HG02981 (cell line): Measurements from ENCODE around the gene ZNF74.
"Not testable (repeated sequence)": the region's sequence is repeated elsewhere in the genome, so short reads cannot be mapped to it uniquely, and the experiment has no call there.

Experiments used
- ATAC-seq: cut with Tn5 transposase; IDR thresholded peaks from one replicate; pipeline ENCODE4 v1.9.1; 2021; ENCODE audit warnings: mild to moderate bottlenecking, moderate library complexity; ENCODE audit not compliant: unreplicated experiment

The ZNF74 gene

DNA sequence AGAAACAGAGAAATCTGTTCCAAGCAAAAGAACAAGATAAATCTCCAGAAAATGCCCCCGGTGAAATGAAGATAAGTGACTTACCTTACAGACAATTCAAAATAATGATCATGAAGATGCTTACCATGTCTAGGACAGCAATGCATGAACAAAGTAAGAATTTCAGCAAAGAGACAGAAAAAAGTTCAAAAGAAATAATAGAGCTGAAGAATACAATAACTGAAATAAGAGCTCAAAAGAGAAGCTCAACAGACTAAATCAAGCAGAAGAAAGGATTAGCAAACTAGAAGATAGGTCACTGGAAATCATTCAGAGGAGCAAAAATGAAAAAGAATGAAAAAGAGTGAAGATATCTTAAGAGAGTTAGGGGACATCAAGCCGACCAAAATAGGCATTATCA, 19.8 kb upstream of the ZNF74 start:
- not testable (repeated sequence) for ATAC-seq

GRCh38 chr22:20376281-20376680, 17.7 kb upstream of the ZNF74 start:
- ATAC-seq, result not testable (repeated sequence)

GRCh38 chr22:20376983-20377382, 17.0 kb upstream of the ZNF74 start:
- not testable (repeated sequence) for ATAC-seq

- no peak for ATAC-seq
Measured at GRCh38 chr22:20378110-20378509, 15.8 kb upstream of the ZNF74 start.

- not testable (repeated sequence) for ATAC-seq
Measured at GRCh38 chr22:20378684-20379083, 15.3 kb upstream of the ZNF74 start.

GRCh38 chr22:20380486-20380885, 13.5 kb upstream of the ZNF74 start:
- ATAC-seq, result no peak

GRCh38 chr22:20383538-20383937, 10.4 kb upstream of the ZNF74 start:
- no peak for ATAC-seq

DNA sequence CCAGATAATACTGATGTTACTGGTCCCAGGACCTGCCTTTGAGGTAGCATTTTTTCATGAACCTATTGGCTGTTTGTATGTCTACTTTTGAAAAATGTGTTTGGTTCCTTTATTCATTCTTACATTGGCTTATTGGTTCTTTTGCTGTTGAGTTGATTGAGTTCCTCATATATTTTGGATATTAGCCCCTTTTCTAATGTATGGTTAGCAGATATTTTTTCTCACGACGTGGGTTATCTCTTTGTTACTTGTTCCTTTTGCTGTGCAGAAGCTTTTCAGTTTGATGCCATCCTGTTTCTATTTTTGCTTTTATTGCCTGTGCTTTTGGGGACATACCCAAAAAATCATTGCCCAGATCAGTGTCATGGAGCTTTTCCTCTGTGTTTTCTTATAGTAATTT, 9.8 kb upstream of the ZNF74 start:
- no peak for ATAC-seq

DNA sequence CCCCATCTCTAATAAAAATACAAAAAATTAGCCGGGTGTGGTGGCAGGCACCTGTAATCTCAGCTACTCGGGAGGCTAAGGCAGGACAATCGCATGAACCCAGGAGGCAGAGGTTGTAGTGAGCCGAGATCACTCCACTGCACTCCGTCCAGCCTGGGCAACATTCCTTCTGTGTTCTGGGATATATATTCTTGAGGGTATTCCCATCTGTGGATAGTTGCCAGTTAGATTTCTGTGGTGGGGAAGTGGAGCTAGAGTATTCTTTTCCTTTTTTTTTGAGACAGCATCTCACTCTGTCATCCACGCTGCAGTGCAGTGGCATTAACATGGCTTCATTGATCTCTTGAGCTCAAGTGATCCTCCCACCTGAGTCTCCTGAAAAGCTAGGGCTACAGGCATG, 9.1 kb upstream of the ZNF74 start:
- no peak for ATAC-seq

DNA sequence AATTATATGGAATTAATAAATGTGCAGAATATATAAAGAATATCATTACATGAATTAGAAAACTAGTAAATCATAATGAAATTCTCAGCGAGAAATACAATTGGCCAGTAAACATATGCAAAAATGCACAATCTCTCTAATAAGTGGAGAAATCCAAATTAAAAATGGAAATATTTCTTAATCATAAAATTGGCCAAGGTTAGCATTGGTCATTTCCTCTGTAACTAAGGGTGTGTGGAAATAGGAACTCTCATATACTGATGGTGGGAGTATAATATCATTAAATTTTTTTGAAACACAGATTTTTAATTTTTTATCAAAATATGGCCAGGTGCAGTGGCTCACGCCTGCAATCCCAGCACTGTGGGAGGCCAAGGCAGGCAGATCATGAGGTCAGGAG, 7.6 kb upstream of the ZNF74 start:
- no peak for ATAC-seq

DNA sequence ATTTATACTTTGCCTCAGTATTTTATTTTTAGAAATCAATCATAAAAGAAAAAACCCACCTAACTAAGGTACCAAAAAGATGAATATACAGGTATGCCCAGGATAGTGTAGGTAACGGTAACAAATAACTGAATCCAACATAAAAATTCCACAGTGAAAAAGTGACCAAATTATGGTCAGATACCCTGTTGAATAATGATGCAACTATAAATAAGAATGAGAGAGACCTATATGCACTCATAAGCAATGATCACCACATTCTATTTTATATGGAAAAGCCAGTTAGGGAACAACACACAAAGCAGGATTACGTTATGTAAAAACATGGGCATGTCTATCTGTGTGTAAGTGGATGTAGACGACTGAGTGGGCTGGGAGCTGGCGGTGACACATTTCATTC, 7.0 kb upstream of the ZNF74 start:
- no peak for ATAC-seq

DNA sequence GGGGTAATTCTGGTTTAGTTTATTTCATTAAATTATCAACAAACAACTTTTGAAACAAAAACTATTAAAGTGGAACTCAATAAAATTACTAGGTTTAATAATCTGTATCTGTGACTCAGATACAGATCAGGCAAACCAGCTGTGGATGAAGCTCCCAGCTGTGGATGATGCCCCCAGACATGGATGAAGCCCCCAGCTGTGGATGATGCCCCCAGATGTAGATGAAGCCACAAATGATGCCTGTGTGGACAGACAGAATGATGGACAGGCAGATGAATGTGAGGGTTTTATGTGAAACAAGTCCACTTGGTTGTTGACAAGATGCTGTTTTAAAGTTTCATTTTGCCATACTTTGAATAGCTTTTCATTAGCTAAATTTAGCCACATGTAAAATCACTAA, 5.8 kb upstream of the ZNF74 start:
- ATAC-seq, result no peak

GRCh38 chr22:20389288-20389687, 4.7 kb upstream of the ZNF74 start:
- no peak for ATAC-seq

DNA sequence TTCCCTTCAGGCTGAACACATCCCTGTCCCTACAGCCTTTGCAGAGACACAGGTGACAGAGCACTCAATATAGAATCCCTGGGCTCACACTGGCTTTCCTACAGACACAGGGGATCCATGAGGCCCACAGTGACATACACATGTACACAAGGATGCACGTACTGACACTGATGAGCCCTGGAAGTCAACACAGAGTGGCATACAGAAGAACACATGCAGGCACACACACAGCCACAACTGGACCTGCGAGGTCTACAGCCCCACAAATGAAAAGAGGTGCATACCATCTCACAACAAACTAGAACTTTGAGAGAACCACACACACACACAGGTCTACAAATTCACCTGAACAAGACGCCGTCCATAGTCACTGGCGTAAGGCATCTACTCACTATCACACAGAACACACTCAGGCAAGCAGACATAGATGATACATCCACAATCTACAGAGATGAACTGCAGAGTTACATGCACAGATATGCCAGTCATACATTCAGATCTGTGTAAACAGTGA, 3.5 kb upstream of the ZNF74 start:
- no peak for ATAC-seq

DNA sequence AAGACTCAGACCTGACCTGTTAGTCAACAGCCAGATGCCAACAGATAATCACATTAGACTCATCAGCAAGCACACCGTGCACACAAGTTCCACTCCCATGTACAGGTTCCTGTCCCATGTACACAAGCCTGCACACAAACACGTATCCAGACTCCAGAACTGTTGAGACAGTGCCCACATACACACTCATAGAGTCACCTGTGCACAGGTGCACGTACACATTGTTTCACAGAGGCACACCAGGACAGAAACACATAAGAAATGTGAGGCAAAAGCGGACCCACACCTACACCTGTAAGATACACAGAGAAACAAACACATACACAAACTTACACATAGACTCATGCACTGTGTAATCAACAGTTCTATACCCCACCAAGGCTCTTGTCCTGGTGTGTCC, 2.7 kb upstream of the ZNF74 start:
- ATAC-seq, result no peak

- not testable (repeated sequence) for ATAC-seq
Measured at GRCh38 chr22:20392365-20392881, 1.5 kb upstream of the ZNF74 start.

DNA sequence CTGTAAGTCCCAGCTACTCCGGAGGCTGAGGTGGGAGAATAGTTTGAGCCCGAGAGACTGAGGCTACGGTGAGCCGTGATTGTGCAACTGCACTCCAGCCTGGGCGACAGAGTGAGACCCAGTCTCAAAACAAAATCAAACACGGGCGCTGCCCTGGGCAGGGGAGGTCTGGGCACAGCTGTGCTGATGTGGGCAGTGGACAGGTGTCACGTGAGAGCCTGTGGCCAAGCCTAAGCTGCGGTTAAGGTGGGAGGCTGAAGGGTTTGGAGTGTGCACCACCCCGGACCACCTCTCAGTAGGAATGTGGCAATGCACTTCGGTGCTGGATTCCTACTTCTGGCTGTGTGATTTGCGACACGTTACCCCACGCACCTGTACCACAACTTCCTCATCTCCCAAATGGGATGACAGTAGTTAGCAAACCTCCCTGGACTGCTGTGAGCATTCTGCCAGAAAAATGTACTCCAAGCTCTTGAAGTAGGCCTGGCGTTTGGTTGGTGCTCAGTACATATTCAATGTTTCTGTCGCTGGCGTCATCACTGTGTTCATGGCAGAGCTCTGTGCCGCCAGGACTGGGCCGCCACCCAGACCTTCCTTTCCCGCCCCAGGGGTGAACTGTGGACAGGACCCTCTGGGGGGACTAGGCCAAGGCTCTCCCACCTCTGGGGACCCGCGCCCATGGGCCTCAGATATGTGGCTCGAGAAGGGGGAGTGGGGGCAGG, 807 bp upstream of the ZNF74 start:
- no peak for ATAC-seq

DNA sequence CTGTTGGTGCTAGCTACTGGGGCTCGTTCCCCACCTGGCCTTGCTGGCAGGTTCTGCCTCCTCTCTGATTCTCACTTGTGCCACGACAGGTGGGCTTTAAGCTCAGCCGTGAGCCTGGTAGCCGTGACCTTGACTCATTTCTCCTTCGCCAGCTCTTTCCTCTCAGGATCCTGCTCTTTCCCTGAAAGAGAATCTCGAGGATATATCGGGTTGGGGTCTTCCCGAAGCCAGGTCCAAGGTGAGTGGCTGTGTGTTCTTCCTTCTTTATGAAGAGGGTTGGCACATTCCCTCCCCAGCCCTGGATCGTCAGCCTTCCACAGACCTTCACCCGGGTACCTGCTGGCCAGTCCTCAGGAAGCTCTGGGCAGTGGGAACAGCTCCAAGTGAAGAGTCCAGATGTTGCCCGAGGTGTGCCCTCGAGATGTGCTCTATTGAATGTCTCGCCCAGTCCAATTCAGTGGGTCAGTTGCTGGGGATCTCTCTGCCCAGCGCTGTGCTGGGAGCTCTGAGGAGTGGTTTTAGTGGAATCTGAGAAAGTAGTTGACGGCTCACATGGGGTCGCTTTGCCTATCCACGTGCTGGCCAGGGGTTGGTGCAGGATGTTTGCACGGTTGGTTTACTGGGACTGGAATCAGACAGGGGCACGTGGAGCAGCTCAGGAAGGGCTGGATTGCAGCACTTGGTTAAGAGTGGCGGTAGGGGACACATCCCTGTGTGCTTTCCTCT, 1.4 kb downstream of the ZNF74 start:
- no peak for ATAC-seq

GRCh38 chr22:20395907-20396287, 1.9 kb downstream of the ZNF74 start:
- ATAC-seq, result no peak

DNA sequence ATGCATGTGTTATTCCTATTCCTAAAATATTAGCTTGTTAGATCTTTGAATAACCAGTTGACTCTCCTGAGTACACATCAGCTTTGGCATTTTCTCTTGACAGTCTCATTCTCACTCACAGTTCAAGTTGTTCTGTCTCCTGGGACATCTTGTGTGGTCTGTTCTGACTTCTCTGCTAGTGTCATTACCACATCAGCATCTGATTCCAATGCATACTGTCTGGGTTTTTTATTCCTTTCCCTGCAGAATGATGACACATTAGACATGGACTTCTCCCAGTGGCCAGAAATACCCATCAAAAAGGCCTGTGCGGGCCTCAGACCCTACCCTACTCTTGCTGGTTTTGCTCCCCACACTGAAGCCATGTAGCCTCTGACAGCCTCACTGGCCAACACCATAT, 2.7 kb downstream of the ZNF74 start:
- no peak for ATAC-seq

DNA sequence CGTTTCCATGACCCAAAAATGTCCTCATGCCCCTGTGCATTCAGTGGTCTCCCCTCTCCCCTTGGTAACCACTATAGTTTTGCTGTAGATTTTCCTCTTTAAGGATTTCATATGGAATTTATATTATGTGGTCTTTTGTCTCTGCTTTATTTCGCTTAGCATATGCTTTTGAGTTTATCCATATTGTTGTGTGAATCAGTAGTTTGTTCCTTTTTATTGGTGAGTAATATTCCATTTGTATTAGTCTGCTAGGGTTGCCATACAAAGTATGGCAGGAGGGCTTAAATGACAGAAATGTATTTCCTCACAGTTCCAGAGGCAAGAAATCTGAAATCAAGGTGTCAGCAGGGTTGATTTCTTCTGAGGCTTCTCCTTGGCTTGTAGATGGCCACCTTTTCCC, 3.5 kb downstream of the ZNF74 start:
- no peak for ATAC-seq

DNA sequence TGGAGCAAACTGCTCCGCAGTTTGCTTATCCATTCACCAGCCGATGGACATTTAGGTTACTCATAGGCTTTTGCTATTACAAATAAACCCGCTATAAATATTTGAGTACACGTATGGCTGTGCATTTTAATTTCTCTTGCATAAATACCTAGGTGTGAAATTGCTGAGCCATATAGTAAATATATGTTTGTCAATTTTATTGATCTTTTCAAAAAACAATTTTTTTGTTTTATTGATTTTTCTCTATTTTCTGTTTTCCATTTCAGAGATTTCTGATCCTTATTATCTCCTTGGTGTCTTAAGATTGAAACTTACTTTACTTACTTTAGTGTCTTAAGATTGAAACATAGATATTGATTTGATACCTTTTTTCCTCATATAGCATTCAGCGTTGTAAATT, 4.5 kb downstream of the ZNF74 start:
- no peak for ATAC-seq
